Stimulated activated CD4-positive, alpha-beta T cell treated with anti-CD3 and anti-CD28 coated beads, Interleukin-4, amount 100 ng/mL, for 4 hours (primary cell): ENCODE data around the gene CTNNA1.
"Not testable (repeated sequence)": the region's sequence is repeated elsewhere in the genome, so short reads cannot be mapped to it uniquely, and the experiment has no call there.

Source experiments
- DNase-seq, 2 experiments: peaks; one replicate each; pipeline ENCODE4 v3.0.0-alpha.2; 2020

CTNNA1 gene

DNA sequence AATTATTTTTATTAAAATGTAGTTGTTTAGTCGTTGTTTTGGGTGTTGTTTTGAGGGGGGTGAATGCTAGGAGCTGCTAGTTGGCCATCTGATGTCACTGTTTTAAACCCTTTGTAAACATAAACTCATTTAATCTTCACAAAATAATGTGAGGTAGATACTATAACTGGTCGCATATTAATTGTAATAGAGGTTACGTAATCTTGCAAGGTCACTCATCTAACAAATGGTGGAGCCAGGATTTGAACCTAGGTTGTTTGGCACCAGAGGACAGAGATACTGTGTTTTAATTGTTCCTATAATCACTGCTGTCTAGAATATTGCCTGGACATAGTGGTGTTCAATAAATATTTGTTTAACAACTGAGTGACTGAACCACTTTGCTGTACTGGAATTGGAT, 67.5 kb downstream of the CTNNA1 start:
- no peak for DNase-seq

DNA sequence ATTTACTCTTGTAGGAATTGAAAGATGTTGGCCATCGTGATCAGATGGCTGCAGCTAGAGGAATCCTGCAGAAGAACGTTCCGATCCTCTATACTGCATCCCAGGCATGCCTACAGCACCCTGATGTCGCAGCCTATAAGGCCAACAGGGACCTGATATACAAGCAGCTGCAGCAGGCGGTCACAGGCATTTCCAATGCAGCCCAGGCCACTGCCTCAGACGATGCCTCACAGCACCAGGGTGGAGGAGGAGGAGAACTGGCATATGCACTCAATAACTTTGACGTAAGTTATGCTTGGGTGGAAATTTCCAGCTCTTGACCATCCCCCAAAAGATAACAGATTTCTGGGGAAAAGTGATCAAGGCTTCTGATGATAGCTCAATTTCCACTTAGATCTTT, 71.3 kb downstream of the CTNNA1 start:
- DNase-seq, result peak in 1 of 2 experiments; percentile 1

GRCh38 chr5:138824924-138825863, 72.0 kb downstream of the CTNNA1 start:
- no peak for DNase-seq

DNA sequence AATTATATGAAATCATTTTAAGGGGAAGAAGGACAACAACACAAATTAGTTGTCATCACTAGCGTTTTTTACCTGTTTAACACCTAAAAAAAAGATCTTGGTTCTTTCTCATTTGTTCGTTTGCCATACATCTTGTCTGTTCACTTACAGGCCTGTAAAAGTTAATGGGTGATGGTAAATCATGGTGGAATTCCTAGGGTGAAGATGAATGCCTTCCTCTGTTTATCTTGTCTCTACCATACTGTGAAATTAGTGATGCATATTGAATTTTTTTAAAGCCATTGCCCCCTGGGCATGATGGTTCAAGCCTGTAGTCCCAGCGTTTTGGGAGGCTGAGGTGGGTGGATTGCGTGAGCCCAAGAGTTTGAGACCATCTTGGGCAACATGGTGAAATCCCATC, 75.3 kb downstream of the CTNNA1 start:
- DNase-seq, result no peak

DNA sequence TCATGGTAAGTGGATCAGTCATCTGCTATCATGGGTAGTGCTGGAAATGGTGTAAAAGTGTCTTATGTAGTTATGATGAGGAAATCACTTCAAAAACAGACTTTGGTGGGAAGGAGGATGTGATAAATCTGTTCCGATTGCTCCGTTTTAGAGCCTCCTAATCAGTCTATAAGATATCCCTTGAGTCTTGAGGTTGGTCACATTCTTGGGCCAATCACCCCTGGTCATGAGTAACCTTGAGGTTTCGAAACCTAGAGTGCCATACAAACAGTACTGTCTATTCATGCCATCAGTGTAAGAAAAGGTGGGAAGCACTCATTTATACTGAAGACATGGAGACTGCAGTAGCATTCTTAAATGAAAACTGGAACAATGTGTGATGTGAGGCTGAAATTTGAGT, 76.1 kb downstream of the CTNNA1 start:
- DNase-seq, result no peak

GRCh38 chr5:138831703-138832102, 78.5 kb downstream of the CTNNA1 start:
- DNase-seq, result no peak

DNA sequence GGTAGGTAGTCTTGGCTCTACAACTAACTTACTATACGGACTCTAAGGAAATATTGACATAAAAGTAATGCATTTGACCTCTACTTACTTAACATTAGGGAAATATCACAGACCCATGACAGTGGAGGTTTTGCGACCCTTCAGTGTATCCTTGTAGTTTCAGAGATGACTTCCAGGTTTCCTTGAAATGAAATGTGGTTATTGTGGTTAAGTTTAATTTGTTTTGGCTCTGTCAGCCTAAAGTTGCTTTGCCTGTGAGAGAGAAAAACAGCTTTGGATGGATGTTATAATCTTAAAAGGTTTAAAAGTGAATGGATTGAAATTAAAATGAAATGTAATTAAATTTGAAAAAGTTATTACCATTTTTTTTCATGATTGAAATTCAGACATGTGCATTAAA, 79.0 kb downstream of the CTNNA1 start:
- DNase-seq, result no peak

DNA sequence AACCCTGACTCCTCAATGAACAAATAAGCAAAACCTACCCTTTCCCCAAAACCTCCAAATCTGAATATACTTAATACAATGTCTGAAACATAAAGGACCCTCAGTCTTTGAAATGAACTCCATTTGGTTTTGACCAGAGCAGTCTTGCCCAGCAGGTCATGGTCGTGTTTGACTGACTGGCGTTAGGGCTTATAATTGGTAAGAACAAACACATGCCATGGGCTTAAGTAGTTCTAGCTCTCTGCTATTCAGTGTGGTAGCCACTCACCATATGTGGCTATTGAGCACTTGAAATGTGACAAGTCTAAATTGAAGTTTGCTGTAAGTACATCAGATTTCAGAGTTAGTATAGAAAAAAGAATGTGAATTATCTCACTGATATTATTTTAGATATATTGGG, 79.9 kb downstream of the CTNNA1 start:
- DNase-seq, result no peak

GRCh38 chr5:138833726-138834480, 80.7 kb downstream of the CTNNA1 start:
- no peak for DNase-seq

DNA sequence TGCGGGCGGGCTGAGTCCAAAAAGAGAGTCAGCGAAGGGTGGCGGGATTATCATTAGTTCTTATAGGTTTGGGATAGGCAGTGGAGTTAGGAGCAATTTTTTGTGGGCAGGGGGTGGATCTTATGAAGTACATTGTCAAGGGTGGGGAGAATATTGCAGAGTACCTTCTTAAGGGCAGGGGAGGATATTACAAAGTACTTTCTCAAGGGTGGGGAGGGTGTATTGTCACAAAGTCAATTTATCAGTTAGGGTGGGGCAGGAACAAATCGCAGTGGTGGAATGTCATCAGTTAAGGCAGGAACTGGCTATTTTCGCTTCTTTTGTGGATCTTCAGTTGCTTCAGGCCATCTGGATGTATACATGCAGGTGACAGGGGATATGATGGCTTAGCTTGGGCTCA, 81.6 kb downstream of the CTNNA1 start:
- not testable (repeated sequence) for DNase-seq

DNA sequence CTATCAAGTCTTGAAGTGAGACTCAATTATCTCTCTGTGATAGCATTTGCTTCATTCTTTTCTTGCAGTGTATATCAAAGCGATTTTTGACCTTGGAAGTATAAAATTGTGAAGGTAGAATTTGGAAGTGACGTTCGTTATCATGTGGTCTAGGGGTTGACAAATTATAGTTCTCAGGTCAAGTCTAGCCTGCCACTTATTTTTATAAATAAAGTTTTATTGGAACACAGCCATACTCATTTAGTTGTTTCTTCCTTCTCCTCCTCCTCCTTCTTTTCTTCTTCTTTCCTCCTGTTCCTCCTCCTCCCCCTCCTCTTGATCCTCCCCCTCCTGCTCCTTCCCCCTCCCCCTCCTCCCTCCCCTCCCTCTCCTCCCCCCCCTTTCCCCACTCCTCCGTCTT, 83.9 kb downstream of the CTNNA1 start:
- no peak for DNase-seq

DNA sequence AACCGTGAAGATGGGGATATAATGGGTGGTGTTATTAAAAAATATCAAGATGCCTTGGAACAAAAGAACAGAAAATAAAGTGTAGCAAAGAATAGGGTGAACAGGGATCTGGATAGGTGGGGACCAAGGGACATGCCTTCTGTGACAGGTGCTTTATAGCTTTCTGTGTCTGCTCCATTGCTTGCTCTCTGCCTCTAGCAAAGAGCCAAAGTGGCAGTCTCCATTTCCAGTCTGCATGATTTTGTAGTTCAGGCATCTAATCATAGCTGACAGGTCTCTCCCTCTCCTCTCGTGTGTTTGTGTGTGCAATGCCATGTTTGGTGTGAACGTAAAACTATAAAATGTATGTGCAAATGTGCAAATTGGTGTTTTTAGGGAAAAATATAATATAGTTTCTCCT, 86.9 kb downstream of the CTNNA1 start:
- no peak for DNase-seq

GRCh38 chr5:138841531-138841930, 88.3 kb downstream of the CTNNA1 start:
- no peak for DNase-seq

DNA sequence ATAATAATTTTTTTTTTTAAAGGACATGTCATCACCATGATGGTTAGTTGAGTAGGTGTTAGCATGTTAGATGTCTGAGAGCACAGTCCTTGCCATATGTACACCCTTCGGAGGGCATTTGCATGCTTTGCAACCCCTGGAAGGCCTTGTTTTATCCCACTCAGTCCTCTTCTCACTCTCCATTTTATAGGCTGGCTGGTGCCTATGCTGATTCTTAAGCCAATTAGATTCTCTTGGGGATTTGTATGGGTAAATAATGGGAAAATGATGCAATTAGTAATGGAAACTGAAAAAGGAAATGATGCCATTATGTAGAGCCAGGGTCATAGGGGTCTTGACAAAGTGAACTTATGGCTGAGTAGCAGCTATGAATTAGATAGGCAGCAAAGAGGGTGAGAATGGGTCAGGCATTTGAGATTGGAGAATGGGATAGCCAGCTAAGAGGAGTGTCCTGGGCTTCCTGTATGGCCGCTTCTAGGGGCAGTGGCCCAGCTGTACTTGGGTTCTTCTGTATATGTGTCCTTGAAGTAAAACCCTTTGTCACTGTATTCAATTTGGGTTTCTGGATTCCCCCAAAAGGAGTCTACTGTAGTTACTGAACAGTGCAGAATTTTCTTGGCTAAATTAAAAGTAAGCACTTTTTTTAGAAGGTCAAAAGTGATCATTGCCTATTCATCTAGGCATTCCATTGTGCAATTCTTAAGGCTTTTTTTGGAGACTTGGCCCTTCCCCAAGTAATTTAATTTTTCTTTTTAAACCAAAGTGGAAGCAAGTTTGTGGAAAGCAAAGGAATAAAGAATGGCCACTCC, 90.3 kb downstream of the CTNNA1 start:
- no peak for DNase-seq

- no peak for DNase-seq
These were observed 90.9 kb downstream of the CTNNA1 start for GRCh38 chr5:138844125-138844461.

- DNase-seq, result no peak
These were observed 91.7 kb downstream of the CTNNA1 start for GRCh38 chr5:138844812-138845513.

DNA sequence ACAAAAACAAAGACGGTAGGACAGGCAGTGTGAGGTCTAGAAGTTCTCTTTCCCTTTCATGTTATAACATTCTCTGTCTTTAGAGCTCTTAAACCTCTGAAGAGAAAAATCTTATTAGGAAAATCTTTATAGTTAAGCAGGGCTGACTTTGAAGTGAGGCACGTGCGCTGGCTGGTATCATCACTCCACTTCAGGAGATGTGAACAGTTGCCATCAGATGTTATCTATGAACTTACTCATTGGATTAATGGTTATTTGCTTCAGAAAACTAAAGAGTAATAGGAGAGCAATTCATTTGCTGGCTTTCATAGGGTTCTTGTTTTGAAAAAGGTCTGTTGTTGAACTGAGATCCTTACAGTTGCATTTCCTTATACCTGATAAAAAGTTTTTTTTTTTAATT, 96.2 kb downstream of the CTNNA1 start:
- DNase-seq, result no peak

DNA sequence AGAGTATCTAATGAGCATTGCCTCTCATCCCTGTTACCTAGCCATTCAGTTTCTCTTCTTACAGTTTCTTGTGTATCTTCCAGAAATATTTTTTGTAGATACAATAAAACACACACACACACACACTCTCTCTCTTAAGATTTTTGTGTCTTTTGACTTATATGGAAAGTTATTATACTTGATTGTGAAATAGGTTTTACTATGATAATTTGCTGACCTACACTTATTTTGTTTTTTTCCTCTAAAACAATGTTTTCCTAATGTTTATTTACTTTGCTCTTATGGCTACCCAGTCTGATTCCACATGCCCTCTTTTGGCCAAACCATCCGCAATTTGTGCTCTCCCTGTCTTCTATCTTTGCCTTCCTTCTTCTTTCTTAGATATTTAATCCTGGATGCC, 96.7 kb downstream of the CTNNA1 start:
- no peak for DNase-seq

DNA sequence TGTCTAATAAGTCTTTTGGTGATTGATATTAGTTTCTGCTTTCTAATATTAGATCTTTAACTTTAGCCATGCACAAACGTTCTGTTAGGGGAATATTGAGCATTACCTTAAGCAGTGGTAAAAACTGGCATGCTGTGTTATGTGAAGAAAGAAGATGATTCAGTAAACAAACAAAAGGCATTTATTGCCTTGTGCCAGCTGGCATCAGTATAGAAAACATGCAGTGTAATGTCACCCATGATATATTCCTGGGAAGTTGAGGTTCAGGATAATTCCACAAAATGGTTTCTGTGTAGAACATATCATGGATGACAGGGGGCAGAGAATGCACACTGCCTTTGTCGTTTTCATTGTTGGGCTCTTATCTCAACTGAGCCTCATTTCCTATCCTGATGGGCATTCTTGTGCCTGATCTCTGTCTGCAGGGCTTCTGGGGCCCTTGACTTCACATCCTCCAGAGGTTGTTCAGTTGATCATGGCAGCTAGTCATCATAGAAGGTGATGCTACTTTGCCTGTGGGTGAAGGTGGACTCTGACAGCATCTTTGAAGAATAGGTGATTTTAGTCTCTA, 97.7 kb downstream of the CTNNA1 start:
- DNase-seq, result no peak

DNA sequence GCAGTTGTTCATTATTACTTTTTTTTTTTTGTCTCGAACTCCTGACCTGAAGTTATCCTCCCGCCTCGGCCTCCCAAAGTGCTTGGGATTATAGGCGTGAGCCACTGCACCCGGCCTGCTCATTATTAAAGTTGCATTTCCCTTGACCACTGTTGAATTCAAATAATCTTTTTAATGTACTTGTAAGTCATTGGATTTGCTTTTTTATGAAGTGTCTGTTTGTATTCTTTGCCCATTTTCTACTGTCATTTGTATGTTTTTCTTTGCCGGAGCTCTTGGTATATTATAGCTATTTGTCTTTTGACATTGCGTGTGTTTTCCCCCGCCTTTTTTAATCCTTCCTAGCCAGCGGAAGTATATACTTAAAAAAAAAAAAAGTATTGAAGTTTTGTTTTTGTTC, 99.9 kb downstream of the CTNNA1 start:
- DNase-seq, result no peak

DNA sequence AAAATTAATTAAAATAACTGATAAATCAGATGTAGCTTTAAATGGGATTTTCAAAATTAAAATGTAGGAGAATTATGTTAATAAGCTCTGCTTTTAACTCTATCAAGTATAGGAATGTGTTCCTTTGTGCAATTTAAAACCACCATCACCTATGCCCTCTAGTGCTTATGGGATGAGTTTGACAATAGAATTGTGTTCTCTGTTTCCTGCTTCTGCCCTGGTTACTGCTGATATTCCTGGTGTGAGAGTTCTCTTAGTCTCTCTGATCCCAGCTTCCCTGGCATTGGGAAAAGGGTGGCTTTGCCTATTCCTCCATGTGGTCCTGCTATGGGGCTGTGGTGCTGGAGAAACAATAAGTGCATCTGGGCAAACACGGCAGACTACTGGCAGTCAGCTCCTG, 113.8 kb downstream of the CTNNA1 start:
- DNase-seq, result no peak

GRCh38 chr5:138869038-138869437, 115.8 kb downstream of the CTNNA1 start:
- DNase-seq, result no peak
